Neural progenitor cell (in vitro differentiated cells): ENCODE results near the gene IL17RB. TPM values are rescaled to one million over a fixed set of nuclear protein-coding genes. Genes with fewer than 3 reads are reported as not detected.

ENCODE experiments used
- DNase-seq: peaks from one replicate; pipeline ENCODE4 v3.0.0-alpha.2; 2016; ENCODE audit warnings: low spot score
- H2AFZ ChIP-seq: fragments of 200-600 bp; sonication (generic); replicated peaks from 2 replicates; pipeline ENCODE4 v1.6.1; 2016; ENCODE audit warnings: antibody characterized with exemption
- H3F3A ChIP-seq: fragments of 200-600 bp; sonication (generic); 2 replicates; pipeline ENCODE4 v1.6.1; 2016; ENCODE audit warnings: antibody characterized with exemption, low read depth
- H3K27ac ChIP-seq: fragments of 200-600 bp; sonication (generic); 2 replicates; pipeline ENCODE4 v1.5.1; 2016; ENCODE audit warnings: mild to moderate bottlenecking
- H3K27me3 ChIP-seq: fragments of 200-600 bp; sonication (generic); 2 replicates; pipeline ENCODE4 v1.6.1; 2016; ENCODE audit warnings: mild to moderate bottlenecking, moderate library complexity
- H3K36me3 ChIP-seq: fragments of 200-600 bp; sonication (generic); 2 replicates; pipeline ENCODE4 v1.5.1; 2016
- H3K4me1 ChIP-seq: fragments of 200-600 bp; sonication (generic); 2 replicates; pipeline ENCODE4 v1.6.1; 2016; ENCODE audit warnings: mixed run types
- H3K4me2 ChIP-seq: fragments of 200-600 bp; sonication (generic); 2 replicates; pipeline ENCODE4 v1.6.1; 2016
- H3K4me3 ChIP-seq: fragments of 200-600 bp; sonication (generic); 2 replicates; pipeline ENCODE4 v1.5.1; 2016
- H3K79me2 ChIP-seq: fragments of 200-600 bp; sonication (generic); 2 replicates; pipeline ENCODE4 v1.6.1; 2016; ENCODE audit warnings: low read depth
- H3K9ac ChIP-seq: fragments of 200-600 bp; sonication (generic); 2 replicates; pipeline ENCODE4 v1.6.1; 2016
- H3K9me3 ChIP-seq: fragments of 200-600 bp; sonication (generic); 2 replicates; pipeline ENCODE4 v1.5.1; 2016; ENCODE audit warnings: low read depth
- H4K20me1 ChIP-seq: fragments of 200-600 bp; sonication (generic); 2 replicates; pipeline ENCODE4 v1.6.1; 2016; ENCODE audit warnings: low read depth
- H3K27ac Mint-ChIP-seq: 3 replicates; pipeline ENCODE4 v1.8.0; 2021; ENCODE audit warnings: mixed read lengths
- H3K27me3 Mint-ChIP-seq: 2 replicates; pipeline ENCODE4 v1.8.0; 2022; ENCODE audit warnings: low read depth, mild to moderate bottlenecking, inconsistent platforms, moderate library complexity, mixed read lengths; ENCODE audit not compliant: insufficient read depth
- H3K36me3 Mint-ChIP-seq: 3 replicates; pipeline ENCODE4 v1.8.0; 2021; ENCODE audit warnings: mixed read lengths
- H3K4me1 Mint-ChIP-seq: 3 replicates; pipeline ENCODE4 v1.8.0; 2021; ENCODE audit warnings: mixed read lengths
- H3K4me3 Mint-ChIP-seq: 3 replicates; pipeline ENCODE4 v1.8.0; 2021; ENCODE audit warnings: mild to moderate bottlenecking, moderate library complexity, mixed read lengths
- H3K9me3 Mint-ChIP-seq: 3 replicates; pipeline ENCODE4 v1.8.0; 2020; ENCODE audit warnings: mixed read lengths
- EZH2 ChIP-seq: fragments of 200-600 bp; sonication (generic); IDR thresholded peaks from 2 replicates; pipeline ENCODE4 v1.6.1; 2017; ENCODE audit warnings: antibody characterized with exemption, mild to moderate bottlenecking, moderate library complexity
- EZH2phosphoT487 ChIP-seq: fragments of 200-600 bp; sonication (generic); IDR thresholded peaks from 2 replicates; pipeline ENCODE4 v1.6.1; 2017; ENCODE audit warnings: antibody characterized with exemption
- total RNA-seq: library from RNA; depleted of rRNA; stranded (reverse); fragments of >200 nt; gene quantifications from 2 replicates; pipeline ENCODE4 v1.2.3, GENCODE V29; 2015; ENCODE audit warnings: low replicate concordance
- TF ChIP-seq, protein P1 (sequence below): fragments of 200-600 bp; sonication (generic); IDR thresholded peaks from 2 replicates; pipeline ENCODE4 v1.5.1; 2017; ENCODE audit warnings: antibody characterized with exemption, mild to moderate bottlenecking

The IL17RB gene
- total RNA-seq, 1 donor from 2014 or later, result 3.4 TPM

GRCh38 chr3:53858096-53858741 is 11.9 kb downstream of the IL17RB start:
- no peaks in the 10 kb centered on the region for H3K27me3 Mint-ChIP-seq
- H3F3A ChIP-seq, result no peaks in the 10 kb centered on the region
- H3K36me3 ChIP-seq, result peaks cover 10% of the 10 kb centered on the region
- H2AFZ ChIP-seq, result no peak overlapping the region
- H3K9ac ChIP-seq, result no peak overlapping the region
- H3K27ac ChIP-seq, result no peak overlapping the region
- no peak overlapping the region for H3K4me3 ChIP-seq
- no peaks in the 10 kb centered on the region for H4K20me1 ChIP-seq
- DNase-seq, result no peak
- H3K27ac Mint-ChIP-seq, result no peak overlapping the region
- H3K9me3 ChIP-seq, result no peaks in the 10 kb centered on the region
- peaks cover 18% of the 10 kb centered on the region for H3K36me3 Mint-ChIP-seq
- H3K4me2 ChIP-seq, result no peak overlapping the region
- peaks cover 8% of the 10 kb centered on the region for H3K4me1 Mint-ChIP-seq
- H3K4me1 ChIP-seq, result no peaks in the 10 kb centered on the region
- no peaks in the 10 kb centered on the region for H3K27me3 ChIP-seq
- H3K9me3 Mint-ChIP-seq, result no peaks in the 10 kb centered on the region
- H3K4me3 Mint-ChIP-seq, result no peak overlapping the region
- TF ChIP-seq, protein P1, sequence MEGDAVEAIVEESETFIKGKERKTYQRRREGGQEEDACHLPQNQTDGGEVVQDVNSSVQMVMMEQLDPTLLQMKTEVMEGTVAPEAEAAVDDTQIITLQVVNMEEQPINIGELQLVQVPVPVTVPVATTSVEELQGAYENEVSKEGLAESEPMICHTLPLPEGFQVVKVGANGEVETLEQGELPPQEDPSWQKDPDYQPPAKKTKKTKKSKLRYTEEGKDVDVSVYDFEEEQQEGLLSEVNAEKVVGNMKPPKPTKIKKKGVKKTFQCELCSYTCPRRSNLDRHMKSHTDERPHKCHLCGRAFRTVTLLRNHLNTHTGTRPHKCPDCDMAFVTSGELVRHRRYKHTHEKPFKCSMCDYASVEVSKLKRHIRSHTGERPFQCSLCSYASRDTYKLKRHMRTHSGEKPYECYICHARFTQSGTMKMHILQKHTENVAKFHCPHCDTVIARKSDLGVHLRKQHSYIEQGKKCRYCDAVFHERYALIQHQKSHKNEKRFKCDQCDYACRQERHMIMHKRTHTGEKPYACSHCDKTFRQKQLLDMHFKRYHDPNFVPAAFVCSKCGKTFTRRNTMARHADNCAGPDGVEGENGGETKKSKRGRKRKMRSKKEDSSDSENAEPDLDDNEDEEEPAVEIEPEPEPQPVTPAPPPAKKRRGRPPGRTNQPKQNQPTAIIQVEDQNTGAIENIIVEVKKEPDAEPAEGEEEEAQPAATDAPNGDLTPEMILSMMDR, result no peak
- no peak for TF ChIP-seq EZH2phosphoT487
- no peak for TF ChIP-seq EZH2
- H3K79me2 ChIP-seq, result no peaks in the 10 kb centered on the region

DNA sequence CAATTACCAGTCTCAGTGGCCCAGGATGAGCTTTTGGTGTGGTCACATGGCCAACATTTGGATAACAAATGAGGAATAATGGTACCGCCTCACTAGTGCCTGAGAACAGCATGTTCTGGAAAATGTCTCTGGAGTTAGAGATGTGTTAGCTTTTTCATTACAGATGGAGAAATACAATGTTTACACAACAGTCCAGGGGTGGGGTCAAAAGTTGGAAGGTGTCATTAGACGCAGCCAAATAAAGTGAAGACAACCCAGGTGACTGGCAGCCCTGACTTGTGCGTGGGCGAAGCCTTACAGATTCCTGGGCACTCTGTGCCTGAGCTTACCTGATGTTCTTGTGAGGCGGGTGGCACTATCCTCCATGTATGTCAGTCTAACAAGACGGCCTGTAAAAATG is 12.8 kb downstream of the IL17RB start:
- Histone ChIP-seq H3K9ac (no peak overlapping the region), H4K20me1 (no peaks in the 10 kb centered on the region), H2AFZ (no peak overlapping the region), H3K4me2 (no peak overlapping the region), H3K9me3 (no peaks in the 10 kb centered on the region), H3K79me2 (no peaks in the 10 kb centered on the region), H3K4me3 (no peak overlapping the region), H3K4me1 (no peaks in the 10 kb centered on the region), H3F3A (no peaks in the 10 kb centered on the region), H3K36me3 (peaks cover 10% of the 10 kb centered on the region), H3K27me3 (no peaks in the 10 kb centered on the region), H3K27ac (no peak overlapping the region)
- H3K4me1 Mint-ChIP-seq, result peaks cover 8% of the 10 kb centered on the region
- TF ChIP-seq, protein P1, result no peak
- TF ChIP-seq EZH2phosphoT487, result no peak
- no peak for TF ChIP-seq EZH2
- H3K4me3 Mint-ChIP-seq, result no peak overlapping the region
- no peaks in the 10 kb centered on the region for H3K9me3 Mint-ChIP-seq
- no peak for DNase-seq
- no peak overlapping the region for H3K27ac Mint-ChIP-seq
- peaks cover 21% of the 10 kb centered on the region for H3K36me3 Mint-ChIP-seq
- no peaks in the 10 kb centered on the region for H3K27me3 Mint-ChIP-seq

- no peak overlapping the region for H3K27ac ChIP-seq
- no peaks in the 10 kb centered on the region for H3F3A ChIP-seq
- H3K4me1 ChIP-seq, result no peaks in the 10 kb centered on the region
- Mint-ChIP-seq H3K9me3 (no peaks in the 10 kb centered on the region), H3K4me3 (no peak overlapping the region), H3K36me3 (peaks cover 28% of the 10 kb centered on the region), H3K27me3 (no peaks in the 10 kb centered on the region), H3K4me1 (peaks cover 8% of the 10 kb centered on the region), H3K27ac (no peak overlapping the region)
- H3K9me3 ChIP-seq, result no peaks in the 10 kb centered on the region
- no peak overlapping the region for H3K4me3 ChIP-seq
- no peak overlapping the region for H2AFZ ChIP-seq
- no peaks in the 10 kb centered on the region for H4K20me1 ChIP-seq
- no peak overlapping the region for H3K4me2 ChIP-seq
- TF ChIP-seq EZH2 (no peak), EZH2phosphoT487 (no peak)
- TF ChIP-seq, protein P1, result no peak
- peaks cover 10% of the 10 kb centered on the region for H3K36me3 ChIP-seq
- no peaks in the 10 kb centered on the region for H3K27me3 ChIP-seq
- no peaks in the 10 kb centered on the region for H3K79me2 ChIP-seq
- DNase-seq, result no peak
- H3K9ac ChIP-seq, result no peak overlapping the region
Observed at GRCh38 chr3:53860196-53860595, 13.8 kb downstream of the IL17RB start.
